CD8-positive, alpha-beta memory T cell (primary cell): Measurements from ENCODE around the gene NUBPL. TPM values are rescaled to one million over a fixed set of nuclear protein-coding genes. Genes with fewer than 3 reads are reported as not detected.
"Not testable (repeated sequence)": the region's sequence is repeated elsewhere in the genome, so short reads cannot be mapped to it uniquely, and the experiment has no call there.

ENCODE experiments used
- CTCF ChIA-PET: fragments of 350-600 bp; sonication (Branson Sonifier 250); formaldehyde crosslinking; loops from one replicate; lab custom pipeline; 2021; ENCODE audit warnings: antibody characterized with exemption; lab: Charles Lee
- POLR2A ChIA-PET: fragments of 350-600 bp; sonication (Branson Sonifier 250); formaldehyde crosslinking; loops from one replicate; lab custom pipeline; 2021; ENCODE audit warnings: antibody characterized with exemption; lab: Charles Lee
- DNase-seq, 5 donors: peaks; one replicate each; pipeline versions ENCODE4 v3.0.0 to v3.0.0-alpha.2; 2020 to 2022; ENCODE audit warnings: mixed read lengths in 1 of 5
- H3K27ac ChIP-seq: one replicate; pipeline ENCODE4 v1.7.0; 2013; ENCODE audit warnings: low read depth, mild to moderate bottlenecking, low read length, moderate library complexity
- H3K27me3 ChIP-seq: 2 replicates; pipeline ENCODE4 v1.7.0; 2013; ENCODE audit warnings: low read length, mild to moderate bottlenecking; ENCODE audit not compliant: insufficient read depth, poor library complexity, severe bottlenecking
- H3K36me3 ChIP-seq: 2 replicates; pipeline ENCODE4 v1.7.0; 2013; ENCODE audit warnings: mild to moderate bottlenecking, low read length, moderate library complexity; ENCODE audit not compliant: insufficient read depth
- H3K4me1 ChIP-seq: 2 replicates; pipeline ENCODE4 v1.7.0; 2013; ENCODE audit warnings: mild to moderate bottlenecking, low read length, moderate library complexity; ENCODE audit not compliant: insufficient read depth
- H3K4me3 ChIP-seq: 2 replicates; pipeline ENCODE4 v1.7.0; 2013; ENCODE audit warnings: mild to moderate bottlenecking, low read length
- H3K9me3 ChIP-seq: 2 replicates; pipeline ENCODE4 v1.7.0; 2013; ENCODE audit warnings: mild to moderate bottlenecking, low read length
- H3K27ac Mint-ChIP-seq, 8 donors: one replicate each; pipeline ENCODE4 v1.8.0; 2020 to 2021; ENCODE audit warnings: mixed read lengths in 8 of 8, mild to moderate bottlenecking in 6 of 8, inconsistent platforms in 3 of 8, moderate library complexity in 3 of 8
- H3K27me3 Mint-ChIP-seq, 2 donors: one replicate each; pipeline ENCODE4 v1.8.0; 2020 to 2021; ENCODE audit warnings: mixed read lengths in 2 of 2, mild to moderate bottlenecking in 1 of 2, moderate library complexity in 1 of 2
- H3K36me3 Mint-ChIP-seq, 3 donors: one replicate each; pipeline ENCODE4 v1.8.0; 2020 to 2021; ENCODE audit warnings: mixed read lengths in 3 of 3, inconsistent platforms in 1 of 3, mild to moderate bottlenecking in 1 of 3
- H3K4me1 Mint-ChIP-seq, 3 donors: one replicate each; pipeline ENCODE4 v1.8.0; 2020 to 2021; ENCODE audit warnings: mixed read lengths in 3 of 3, inconsistent platforms in 1 of 3, mild to moderate bottlenecking in 1 of 3
- H3K4me3 Mint-ChIP-seq, 7 donors: one replicate each; pipeline ENCODE4 v1.8.0; 2020 to 2021; ENCODE audit warnings: mixed read lengths in 7 of 7, mild to moderate bottlenecking in 6 of 7, moderate library complexity in 4 of 7, inconsistent platforms in 2 of 7
- H3K9me3 Mint-ChIP-seq, 5 donors: one replicate each; pipeline ENCODE4 v1.8.0; 2020 to 2022; ENCODE audit warnings: mixed read lengths in 5 of 5, mild to moderate bottlenecking in 3 of 5, moderate library complexity in 2 of 5, inconsistent platforms in 1 of 5
- polyA plus RNA-seq: library from polyadenylated mRNA; unstranded; fragments of 300-500 nt; fragmentation: Illumina TruSeq; gene quantifications from one replicate; pipeline ENCODE4 v1.2.3, GENCODE V29; 2021
- total RNA-seq, 2 experiments: library from RNA; stranded (reverse); gene quantifications; one replicate each; pipeline ENCODE4 v1.2.3, GENCODE V29; 2021

Gene NUBPL
- total and polyA plus RNA-seq, 3 experiments from 2014 or later: 5.2 to 13.0 (median 10.9) TPM

- H3K27me3 Mint-ChIP-seq: no peaks in the 10 kb centered on the region
- peaks cover 11 to 60% (median 14%) of the 10 kb centered on the region in 3 donors for H3K36me3 Mint-ChIP-seq
- H3K4me3 Mint-ChIP-seq: no peak overlapping the region
- ChIA-PET CTCF (no interaction called here), POLR2A (no interaction called here)
- no peak overlapping the region for H3K4me3 ChIP-seq
- no peak for DNase-seq
- no peaks in the 10 kb centered on the region for H3K4me1 Mint-ChIP-seq
- H3K27me3 ChIP-seq: no peaks in the 10 kb centered on the region
- H3K27ac ChIP-seq: no peak overlapping the region
- peaks cover 0 to 18% (median 6%) of the 10 kb centered on the region in 5 donors for H3K9me3 Mint-ChIP-seq
- H3K27ac Mint-ChIP-seq: no peak overlapping the region
- no peaks in the 10 kb centered on the region for H3K9me3 ChIP-seq
- H3K4me1 ChIP-seq: no peaks in the 10 kb centered on the region
- H3K36me3 ChIP-seq: no peaks in the 10 kb centered on the region
Observed at GRCh38 chr14:31774567-31774966, 213.4 kb downstream of the NUBPL start.

GRCh38 chr14:31777312-31777711, 216.1 kb downstream of the NUBPL start:
- no peaks in the 10 kb centered on the region for H3K4me1 ChIP-seq
- H3K27me3 Mint-ChIP-seq: no peaks in the 10 kb centered on the region
- H3K9me3 Mint-ChIP-seq: peaks cover 9 to 32% (median 18%) of the 10 kb centered on the region in 5 donors
- no peaks in the 10 kb centered on the region for H3K4me1 Mint-ChIP-seq
- H3K4me3 ChIP-seq: no peak overlapping the region
- H3K27ac Mint-ChIP-seq: no peak overlapping the region
- no peaks in the 10 kb centered on the region for H3K9me3 ChIP-seq
- CTCF ChIA-PET: interaction anchor here (1.2 kb wide), 1 partner anchor 28 kb away, joined by 3 read pairs; no protein-coding TSS in a partner anchor
- H3K27me3 ChIP-seq: no peaks in the 10 kb centered on the region
- DNase-seq: no peak
- POLR2A ChIA-PET: no interaction called here
- no peaks in the 10 kb centered on the region for H3K36me3 ChIP-seq
- no peak overlapping the region for H3K4me3 Mint-ChIP-seq
- peaks cover 9 to 68% (median 23%) of the 10 kb centered on the region in 3 donors for H3K36me3 Mint-ChIP-seq
- H3K27ac ChIP-seq: no peak overlapping the region

- H3K4me3 ChIP-seq: no peak overlapping the region
- H3K27me3 ChIP-seq: no peaks in the 10 kb centered on the region
- Mint-ChIP-seq H3K4me1 (no peaks in the 10 kb centered on the region), H3K27ac (no peak overlapping the region), H3K9me3 (peaks cover 9 to 25% (median 18%) of the 10 kb centered on the region in 5 donors), H3K36me3 (peaks cover 7 to 61% (median 13%) of the 10 kb centered on the region in 3 donors), H3K27me3 (no peaks in the 10 kb centered on the region), H3K4me3 (no peak overlapping the region)
- ChIA-PET POLR2A (no interaction called here), CTCF (no interaction called here)
- no peak for DNase-seq
- no peaks in the 10 kb centered on the region for H3K36me3 ChIP-seq
- no peak overlapping the region for H3K27ac ChIP-seq
- H3K4me1 ChIP-seq: no peaks in the 10 kb centered on the region
- no peaks in the 10 kb centered on the region for H3K9me3 ChIP-seq
Observed at GRCh38 chr14:31781578-31781977, 220.4 kb downstream of the NUBPL start.

GRCh38 chr14:31785574-31785973, 224.4 kb downstream of the NUBPL start:
- Histone ChIP-seq H3K27ac (no peak overlapping the region), H3K4me1 (no peaks in the 10 kb centered on the region), H3K36me3 (no peaks in the 10 kb centered on the region), H3K27me3 (no peaks in the 10 kb centered on the region), H3K9me3 (no peaks in the 10 kb centered on the region), H3K4me3 (no peak overlapping the region)
- ChIA-PET POLR2A (no interaction called here), CTCF (no interaction called here)
- no peaks in the 10 kb centered on the region for H3K27me3 Mint-ChIP-seq
- peaks cover 3 to 62% (median 14%) of the 10 kb centered on the region in 3 donors for H3K36me3 Mint-ChIP-seq
- H3K4me3 Mint-ChIP-seq: no peak overlapping the region
- DNase-seq: no peak
- H3K4me1 Mint-ChIP-seq: no peaks in the 10 kb centered on the region
- H3K27ac Mint-ChIP-seq: no peak overlapping the region
- H3K9me3 Mint-ChIP-seq: peaks cover 9 to 18% (median 13%) of the 10 kb centered on the region in 5 donors

- Mint-ChIP-seq H3K27ac (no peak overlapping the region), H3K36me3 (peaks cover 3 to 52% (median 7%) of the 10 kb centered on the region in 3 donors), H3K9me3 (peaks cover 0 to 3% (median 3%) of the 10 kb centered on the region in 5 donors), H3K4me3 (no peak overlapping the region), H3K27me3 (no peaks in the 10 kb centered on the region), H3K4me1 (no peaks in the 10 kb centered on the region)
- no peaks in the 10 kb centered on the region for H3K4me1 ChIP-seq
- H3K4me3 ChIP-seq: no peak overlapping the region
- H3K36me3 ChIP-seq: no peaks in the 10 kb centered on the region
- no peaks in the 10 kb centered on the region for H3K27me3 ChIP-seq
- H3K9me3 ChIP-seq: no peaks in the 10 kb centered on the region
- DNase-seq: no peak
- H3K27ac ChIP-seq: no peak overlapping the region
- ChIA-PET CTCF (no interaction called here), POLR2A (no interaction called here)
Observed at GRCh38 chr14:31787377-31787776, 226.2 kb downstream of the NUBPL start.

DNA sequence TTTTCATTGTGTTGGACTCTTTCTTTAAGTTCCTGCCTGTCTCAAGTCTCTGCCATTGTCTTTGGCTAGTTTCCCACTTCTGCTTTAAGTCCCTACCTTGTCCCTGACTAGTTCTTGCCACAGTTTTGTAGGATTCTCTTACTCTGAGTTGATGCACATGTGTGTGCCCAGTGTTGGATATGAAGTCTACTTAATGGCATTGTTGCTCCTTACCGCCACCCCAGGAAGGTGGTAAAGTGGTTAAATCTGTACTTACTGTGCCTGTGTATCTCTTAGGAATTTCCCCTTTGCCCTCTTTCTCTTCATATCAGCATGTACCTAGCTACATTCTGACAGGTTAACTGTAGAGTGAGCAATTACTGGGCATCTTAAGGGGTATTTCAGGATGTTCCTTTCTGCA, 227.1 kb downstream of the NUBPL start:
- H3K9me3 ChIP-seq: no peaks in the 10 kb centered on the region
- no peak overlapping the region for H3K4me3 Mint-ChIP-seq
- DNase-seq: no peak

DNA sequence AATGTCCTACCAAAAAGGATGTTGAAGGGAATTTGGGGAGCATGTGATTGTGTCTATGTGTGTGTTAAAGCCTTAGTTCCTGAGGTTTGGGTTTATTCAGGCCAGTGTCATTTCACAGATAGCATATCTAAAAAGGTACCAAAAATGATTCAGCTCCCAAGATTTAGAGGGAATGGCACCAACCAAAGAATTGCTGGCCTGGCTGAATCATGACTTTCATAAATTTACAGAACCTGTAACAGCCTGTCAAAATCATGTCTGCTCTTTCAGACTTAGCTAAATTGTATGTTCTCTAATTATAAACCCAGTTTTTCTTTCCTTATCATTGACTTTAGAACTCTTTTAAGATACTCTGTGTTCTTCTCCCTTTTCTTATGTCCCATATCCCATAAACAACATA, 231.5 kb downstream of the NUBPL start:
- no peak overlapping the region for H3K27ac Mint-ChIP-seq
- H3K27me3 ChIP-seq: no peaks in the 10 kb centered on the region
- H3K36me3 Mint-ChIP-seq: peaks cover 2 to 29% (median 11%) of the 10 kb centered on the region in 3 donors
- H3K9me3 ChIP-seq: no peaks in the 10 kb centered on the region
- H3K4me3 Mint-ChIP-seq: no peak overlapping the region
- H3K9me3 Mint-ChIP-seq: peaks cover 0 to 8% (median 0%) of the 10 kb centered on the region in 5 donors
- ChIA-PET POLR2A (no interaction called here), CTCF (no interaction called here)
- H3K27ac ChIP-seq: no peak overlapping the region
- no peaks in the 10 kb centered on the region for H3K4me1 Mint-ChIP-seq
- no peaks in the 10 kb centered on the region for H3K4me1 ChIP-seq
- no peak overlapping the region for H3K4me3 ChIP-seq
- no peaks in the 10 kb centered on the region for H3K36me3 ChIP-seq
- no peaks in the 10 kb centered on the region for H3K27me3 Mint-ChIP-seq
- no peak for DNase-seq

More for the DNA sequence above, 227.1 kb downstream of the NUBPL start:
- Mint-ChIP-seq H3K27me3 (no peaks in the 10 kb centered on the region), H3K4me1 (no peaks in the 10 kb centered on the region), H3K9me3 (peaks cover 0 to 5% (median 3%) of the 10 kb centered on the region in 5 donors), H3K36me3 (peaks cover 4 to 52% (median 10%) of the 10 kb centered on the region in 3 donors), H3K27ac (no peak overlapping the region)
- H3K36me3 ChIP-seq: no peaks in the 10 kb centered on the region
- H3K27me3 ChIP-seq: no peaks in the 10 kb centered on the region
- no peak overlapping the region for H3K4me3 ChIP-seq
- POLR2A ChIA-PET: no interaction called here
- CTCF ChIA-PET: no interaction called here
- no peaks in the 10 kb centered on the region for H3K4me1 ChIP-seq
- H3K27ac ChIP-seq: no peak overlapping the region

GRCh38 chr14:31797946-31798345, 236.7 kb downstream of the NUBPL start:
- DNase-seq, H3K27me3 ChIP-seq, H3K4me1 ChIP-seq, CTCF ChIA-PET, POLR2A ChIA-PET, H3K9me3 ChIP-seq, H3K27ac ChIP-seq, H3K4me3 Mint-ChIP-seq, H3K4me1 Mint-ChIP-seq, H3K36me3 ChIP-seq, H3K27ac Mint-ChIP-seq, H3K27me3 Mint-ChIP-seq, H3K4me3 ChIP-seq: not testable (repeated sequence)
- peaks cover 13 to 50% (median 35%) of the 10 kb centered on the region in 3 donors for H3K36me3 Mint-ChIP-seq
- H3K9me3 Mint-ChIP-seq: peaks cover 4 to 33% (median 7%) of the 10 kb centered on the region in 5 donors
